Fibroblast of villous mesenchyme (primary cell): ENCODE measurements around the gene TNNI3. TPM values are rescaled to one million over a fixed set of nuclear protein-coding genes. Genes with fewer than 3 reads are reported as not detected.
"Not testable (repeated sequence)": the region's sequence is repeated elsewhere in the genome, so short reads cannot be mapped to it uniquely, and the experiment has no call there.

ENCODE experiments used
- DNase-seq: peaks from one replicate; pipeline ENCODE4 v3.0.0-alpha.2; 2010; ENCODE audit warnings: low read depth
- H3K4me3 ChIP-seq: 2 replicates; pipeline ENCODE4 v1.5.1; 2011; ENCODE audit warnings: low read depth, mild to moderate bottlenecking, low read length
- total RNA-seq: library from RNA; depleted of rRNA; stranded (reverse); fragments of >200 nt; gene quantifications from 2 replicates; pipeline ENCODE4 v1.2.3, GENCODE V29; 2012
- TF ChIP-seq, protein P1 (sequence below): IDR thresholded peaks from 2 replicates; pipeline ENCODE4 v1.5.1; 2012; ENCODE audit warnings: low read depth, mild to moderate bottlenecking, low read length; ENCODE audit not compliant: insufficient read depth

The TNNI3 gene
- total RNA-seq, 1 donor, result not detected

DNA sequence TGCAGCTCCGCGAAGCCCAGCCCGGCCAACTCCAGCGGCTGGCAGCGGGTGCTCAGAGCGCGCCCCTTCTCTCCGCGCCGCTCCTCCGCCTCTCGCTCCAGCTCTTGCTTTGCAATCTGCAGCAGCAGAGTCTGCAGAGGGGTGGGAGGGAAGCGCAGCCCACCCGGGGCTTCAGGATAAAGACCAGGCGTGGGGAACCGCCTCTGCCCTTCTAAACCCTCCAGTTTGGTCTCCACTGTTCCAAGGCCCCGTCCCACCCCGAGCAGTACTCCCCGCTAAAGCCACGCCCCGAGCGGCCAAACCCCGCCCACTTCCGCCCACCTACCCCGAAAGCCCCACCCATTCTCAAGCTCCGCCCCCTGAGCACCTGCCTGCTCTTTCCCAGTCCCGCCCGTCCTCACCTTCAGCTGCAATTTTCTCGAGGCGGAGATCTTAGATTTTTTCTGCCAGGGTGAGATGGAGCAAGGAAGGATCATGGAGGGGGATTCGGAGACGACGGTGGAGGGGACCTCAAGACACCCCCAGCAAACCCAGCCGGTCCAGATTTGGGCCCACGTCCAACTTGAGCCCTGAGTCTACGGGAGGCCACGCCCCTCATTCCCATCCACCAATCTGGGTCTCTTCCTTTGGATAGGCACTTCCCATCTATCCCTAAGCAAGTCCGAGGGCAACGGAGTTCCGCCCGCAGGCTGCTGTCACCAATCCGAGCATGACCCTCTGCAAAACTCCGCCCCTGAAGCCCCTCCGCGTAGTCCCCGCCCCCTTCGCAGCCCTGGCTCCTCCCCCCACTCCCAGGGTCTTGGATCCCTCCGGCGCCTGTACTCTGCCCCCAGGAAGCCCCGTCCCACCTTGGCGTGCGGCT, 1.1 kb downstream of the TNNI3 start:
- no peak for DNase-seq
- H3K4me3 ChIP-seq, result no peak overlapping the region
- TF ChIP-seq, protein P1, sequence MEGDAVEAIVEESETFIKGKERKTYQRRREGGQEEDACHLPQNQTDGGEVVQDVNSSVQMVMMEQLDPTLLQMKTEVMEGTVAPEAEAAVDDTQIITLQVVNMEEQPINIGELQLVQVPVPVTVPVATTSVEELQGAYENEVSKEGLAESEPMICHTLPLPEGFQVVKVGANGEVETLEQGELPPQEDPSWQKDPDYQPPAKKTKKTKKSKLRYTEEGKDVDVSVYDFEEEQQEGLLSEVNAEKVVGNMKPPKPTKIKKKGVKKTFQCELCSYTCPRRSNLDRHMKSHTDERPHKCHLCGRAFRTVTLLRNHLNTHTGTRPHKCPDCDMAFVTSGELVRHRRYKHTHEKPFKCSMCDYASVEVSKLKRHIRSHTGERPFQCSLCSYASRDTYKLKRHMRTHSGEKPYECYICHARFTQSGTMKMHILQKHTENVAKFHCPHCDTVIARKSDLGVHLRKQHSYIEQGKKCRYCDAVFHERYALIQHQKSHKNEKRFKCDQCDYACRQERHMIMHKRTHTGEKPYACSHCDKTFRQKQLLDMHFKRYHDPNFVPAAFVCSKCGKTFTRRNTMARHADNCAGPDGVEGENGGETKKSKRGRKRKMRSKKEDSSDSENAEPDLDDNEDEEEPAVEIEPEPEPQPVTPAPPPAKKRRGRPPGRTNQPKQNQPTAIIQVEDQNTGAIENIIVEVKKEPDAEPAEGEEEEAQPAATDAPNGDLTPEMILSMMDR, result no peak

DNA sequence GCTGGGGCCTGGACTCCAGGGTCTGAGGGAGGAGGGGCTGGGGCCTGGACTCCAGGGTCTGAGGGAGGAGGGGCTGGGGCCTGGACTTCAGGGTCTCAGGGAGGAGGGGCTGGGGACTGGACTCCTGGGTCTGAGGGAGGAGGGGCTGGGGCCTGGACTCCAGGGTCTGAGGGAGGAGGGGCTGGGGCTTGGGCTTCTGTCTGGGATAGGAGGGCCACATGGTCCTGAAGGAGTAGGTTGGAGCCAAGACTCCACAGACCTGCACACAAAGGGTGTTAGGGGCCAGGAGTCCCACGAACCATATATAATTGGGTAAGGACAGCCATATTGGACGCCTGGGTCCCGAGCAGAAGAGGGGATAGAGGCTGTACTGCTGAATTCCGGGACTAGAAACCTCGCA, 1.7 kb downstream of the TNNI3 start:
- not testable (repeated sequence) for DNase-seq, H3K4me3 ChIP-seq

DNA sequence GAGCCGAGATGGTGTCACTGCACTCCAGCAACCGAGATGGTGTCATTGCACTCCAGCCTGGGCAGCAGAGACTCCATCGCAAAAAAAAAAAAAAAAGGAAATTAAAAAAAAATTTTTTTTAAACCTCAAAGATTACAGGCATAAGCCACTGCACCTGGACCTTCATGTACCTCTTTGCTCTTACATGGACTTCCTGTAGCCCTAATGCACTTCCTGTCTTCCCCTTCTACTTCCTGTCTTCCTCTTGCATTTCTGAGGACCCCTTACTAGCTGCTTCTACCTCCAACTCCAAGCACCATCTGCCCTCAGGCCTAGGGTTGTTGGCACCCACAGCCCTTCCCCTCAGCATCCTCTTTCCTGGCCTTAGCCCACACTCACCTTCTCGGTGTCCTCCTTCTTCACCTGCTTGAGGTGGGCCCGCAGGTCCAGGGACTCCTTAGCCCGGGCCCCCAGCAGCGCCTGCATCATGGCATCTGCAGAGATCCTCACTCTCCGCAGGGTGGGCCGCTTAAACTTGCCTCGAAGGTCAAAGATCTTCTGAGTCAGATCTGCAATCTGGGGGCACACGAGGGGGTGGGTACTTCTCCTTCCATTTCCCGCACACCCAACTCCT, 3.8 kb downstream of the TNNI3 start:
- DNase-seq, result no peak
- TF ChIP-seq, protein P1, result no peak
- H3K4me3 ChIP-seq, result no peak overlapping the region

DNA sequence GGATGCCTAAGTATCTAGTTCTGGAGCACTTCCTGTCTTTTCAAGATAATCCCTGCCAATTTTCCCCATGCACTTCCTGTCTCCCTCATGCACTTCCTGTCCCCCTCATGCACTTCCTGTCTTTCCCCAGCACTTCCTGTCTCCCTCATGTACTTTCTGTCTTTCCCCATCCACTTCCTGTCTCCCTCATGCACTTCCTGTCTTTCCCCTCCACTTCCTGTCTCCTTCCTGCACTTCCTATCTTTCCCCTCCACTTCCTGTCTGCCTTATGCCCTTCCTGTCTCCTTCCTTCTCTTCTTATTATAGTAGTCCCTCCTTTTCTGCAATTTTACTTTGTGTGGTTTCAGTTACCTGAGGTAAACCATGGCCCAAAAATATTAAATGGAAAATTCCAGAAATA, 5.5 kb downstream of the TNNI3 start:
- H3K4me3 ChIP-seq, result no peak overlapping the region
- DNase-seq, result no peak
- TF ChIP-seq, protein P1, result no peak

DNA sequence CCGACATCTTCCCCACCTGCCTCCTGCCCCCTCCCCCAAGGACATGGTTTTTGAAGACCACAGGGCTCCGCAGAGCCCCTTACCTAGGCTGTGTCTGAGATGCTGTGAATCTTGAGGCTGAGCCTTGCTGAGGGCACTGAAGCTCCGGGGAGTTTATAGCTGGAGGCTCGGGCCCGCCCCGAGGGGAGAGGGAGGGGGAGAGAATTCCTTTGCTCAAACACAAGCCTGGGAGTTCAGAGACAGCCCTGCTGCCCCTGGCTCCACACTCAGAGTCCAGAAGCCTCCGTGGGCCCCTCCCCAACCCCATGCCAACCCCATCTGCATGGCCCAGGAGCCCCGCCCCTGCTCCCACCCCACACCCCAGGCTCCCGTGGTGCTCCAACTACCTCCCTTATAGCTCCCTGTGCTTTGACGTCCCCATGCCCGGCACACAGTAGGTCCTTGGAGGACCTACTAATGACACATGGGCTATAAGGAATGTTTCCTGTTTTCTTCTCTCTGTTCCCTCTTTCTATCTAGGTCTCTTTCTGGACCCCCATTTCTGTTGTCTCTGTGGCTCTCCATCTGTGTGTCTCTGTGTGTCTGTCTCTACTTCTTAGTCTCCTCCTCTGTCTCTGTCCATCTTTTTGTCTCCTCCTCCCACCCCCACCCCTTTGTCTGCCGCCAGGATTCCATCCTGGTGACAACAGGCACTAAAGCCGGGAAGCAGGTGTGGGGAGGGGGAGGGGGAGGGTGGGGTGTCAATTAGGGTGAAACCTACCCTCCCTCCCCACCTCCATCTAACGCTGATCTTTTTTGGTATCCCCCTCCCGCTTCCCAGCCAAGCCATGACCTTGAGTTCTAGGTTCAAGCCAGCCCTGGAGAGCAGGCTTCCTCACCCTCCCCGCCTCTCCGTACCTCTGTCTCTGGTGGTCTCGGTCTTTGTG, 8.2 kb downstream of the TNNI3 start, which contains the start of gene TNNT1:
TNNT1 (minus strand) TSS at position 129 of the 926 bp plus-strand sequence. CDS start 2,049 bp downstream, outside the sequence.
- TF ChIP-seq, protein P1, result no peak
- no peak for DNase-seq
- H3K4me3 ChIP-seq, result no peak within 1 kb of the TSS

DNA sequence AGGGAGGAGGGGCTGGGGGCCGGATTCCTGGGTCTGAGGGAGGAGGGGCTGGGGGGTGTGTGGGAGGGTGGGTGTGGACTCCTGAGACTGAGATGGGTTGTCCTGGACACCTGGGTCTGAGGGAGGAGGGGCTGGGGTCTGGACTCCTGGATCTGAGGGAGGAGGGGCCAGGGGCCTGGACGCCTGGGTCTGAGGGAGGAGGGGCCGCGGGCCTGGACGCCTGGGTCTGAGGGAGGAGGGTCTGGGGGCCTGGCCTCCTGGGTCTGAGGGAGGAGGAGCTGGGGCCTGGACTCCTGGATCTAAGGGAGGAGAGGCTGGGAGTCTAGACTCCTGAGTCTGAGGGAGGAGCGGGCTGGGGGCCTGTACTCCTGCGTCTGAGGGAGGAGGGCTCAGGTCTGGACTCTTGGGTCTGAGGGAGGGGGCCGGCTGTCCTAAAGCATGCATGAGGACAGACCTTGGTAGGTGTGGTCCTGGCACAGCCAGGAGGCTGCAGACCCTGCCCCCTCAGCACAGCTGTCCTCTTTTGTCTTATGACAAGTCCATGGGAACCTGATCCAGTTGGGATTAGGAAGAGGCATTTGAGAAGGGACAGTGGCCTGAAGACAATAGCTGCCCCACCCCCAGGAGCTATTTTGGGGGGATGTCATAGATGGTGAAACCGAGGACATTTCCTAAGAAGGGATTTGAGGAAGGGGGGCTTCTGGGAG, 9.8 kb downstream of the TNNI3 start:
- TF ChIP-seq, protein P1, result no peak
- DNase-seq, result no peak

More for the DNA sequence above, 9.8 kb downstream of the TNNI3 start:
- no peak overlapping the region for H3K4me3 ChIP-seq
